Small intestine (tissue), 7 donors: ENCODE measurements around the gene CATSPERD. TPM values are rescaled to one million over a fixed set of nuclear protein-coding genes. Genes with fewer than 3 reads are reported as not detected.

Experiments
- DNase-seq, 2 donors: peaks; one replicate each; pipeline versions ENCODE4 v3.0.0 to v3.0.0-alpha.2; 2013
- FAIRE-seq: peaks from 2 replicates; lab custom pipeline; 2012; peaks lifted over from hg19 to GRCh38; lab: Jason Lieb, UNC
- H3K27ac ChIP-seq, 3 donors: one replicate each; pipeline ENCODE4 v1.5.1; 2013; ENCODE audit warnings: low read length in 2 of 3, mild to moderate bottlenecking in 2 of 3, control low read depth in 1 of 3, inconsistent platforms in 1 of 3, low read depth in 1 of 3, moderate library complexity in 1 of 3
- H3K27me3 ChIP-seq, 3 donors: one replicate each; pipeline ENCODE4 v1.6.1; 2013; ENCODE audit warnings: low read length in 3 of 3, inconsistent platforms in 1 of 3; ENCODE audit not compliant: control insufficient read depth in 3 of 3, insufficient read depth in 3 of 3
- H3K36me3 ChIP-seq, 3 donors: one replicate each; pipeline ENCODE4 v1.6.1; 2013; ENCODE audit warnings: low read length in 3 of 3, inconsistent platforms in 1 of 3, low read depth in 1 of 3, mild to moderate bottlenecking in 1 of 3, moderate library complexity in 1 of 3; ENCODE audit not compliant: control insufficient read depth in 3 of 3, insufficient read depth in 2 of 3
- H3K4me1 ChIP-seq, 3 donors: one replicate each; pipeline ENCODE4 v1.6.1; 2013; ENCODE audit warnings: low read length in 2 of 3, inconsistent platforms in 1 of 3, low read depth in 1 of 3, mild to moderate bottlenecking in 1 of 3, moderate library complexity in 1 of 3; ENCODE audit not compliant: control insufficient read depth in 3 of 3, insufficient read depth in 2 of 3
- H3K4me3 ChIP-seq, 3 donors: one replicate each; pipeline ENCODE4 v1.5.1; 2013; ENCODE audit warnings: low read length in 3 of 3, control low read depth in 1 of 3, inconsistent platforms in 1 of 3, low read depth in 1 of 3, mild to moderate bottlenecking in 1 of 3, moderate library complexity in 1 of 3
- H3K9me3 ChIP-seq, 2 donors: one replicate each; pipeline ENCODE4 v1.6.1; 2013; ENCODE audit warnings: low read depth in 1 of 2, low read length in 1 of 2; ENCODE audit not compliant: control insufficient read depth in 2 of 2, insufficient read depth in 1 of 2
- WGBS, 3 donors: extraction: QIAGEN DNeasy Blood & Tissue Kit; methylation state at CpG; one replicate each; pipeline ENCODE4 v1.1.7; 2013; 5-methylcytosine and 5-hydroxymethylcytosine counted together
- polyA plus RNA-seq, 4 donors: library from polyadenylated mRNA; stranded (reverse) in 3 of 4; unstranded in 1 of 4; fragments of 200-250 nt in 3 of 4; fragments of 120-200 nt in 1 of 4; gene quantifications; one replicate each; pipeline versions ENCODE4 v1.2.1 to v1.2.3, GENCODE V29; 2013
- donor health status: healthy with polysubstance abuse.
- donor health status: control.
- donor health status: control.
- donor health status: Bipolar disorder and iron deficiency.
- donor health status: healthy.

The CATSPERD gene
- polyA plus RNA-seq, 4 donors, result not detected

DNA sequence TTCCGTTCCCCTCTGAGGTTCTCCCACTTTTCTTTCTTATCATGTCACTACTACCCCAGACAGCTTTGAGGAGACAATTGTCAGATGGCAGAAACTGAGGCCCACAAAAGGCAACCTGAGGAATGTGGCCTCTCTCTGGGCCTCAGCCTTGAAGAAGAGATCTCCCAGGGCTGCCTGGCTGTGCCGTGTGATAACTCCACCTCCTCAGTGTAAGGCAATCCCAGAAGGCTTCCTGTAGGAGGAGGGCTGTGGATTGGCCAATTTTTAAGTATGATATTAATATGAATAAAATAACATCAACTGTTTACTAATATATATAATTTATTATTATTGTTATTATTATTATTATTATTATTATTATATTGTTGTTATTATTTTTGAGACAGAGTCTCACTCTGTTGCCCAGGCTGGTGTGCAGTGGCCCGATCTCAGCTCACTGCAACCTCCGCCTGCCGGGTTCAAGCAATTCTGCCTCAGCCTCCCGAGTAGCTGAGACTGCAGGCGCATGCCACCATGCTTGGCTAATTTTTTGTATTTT is 75.0 kb downstream of the CATSPERD start:
- peaks cover 0 to 7% (median 0%) of the 10 kb centered on the region in 3 donors for H3K4me1 ChIP-seq
- H3K36me3 ChIP-seq, result no peaks in the 10 kb centered on the region
- no peak overlapping the region for H3K4me3 ChIP-seq
- no peak for DNase-seq
- no peak for FAIRE-seq
- H3K27ac ChIP-seq, result no peak overlapping the region
- H3K27me3 ChIP-seq, result no peaks in the 10 kb centered on the region
- H3K9me3 ChIP-seq, result peaks cover 0 to 8% of the 10 kb centered on the region in 2 donors
- WGBS, 3 donors, result 92 to 97% (median 93%) methylated on average over 7 of the region's 7 CpGs

DNA sequence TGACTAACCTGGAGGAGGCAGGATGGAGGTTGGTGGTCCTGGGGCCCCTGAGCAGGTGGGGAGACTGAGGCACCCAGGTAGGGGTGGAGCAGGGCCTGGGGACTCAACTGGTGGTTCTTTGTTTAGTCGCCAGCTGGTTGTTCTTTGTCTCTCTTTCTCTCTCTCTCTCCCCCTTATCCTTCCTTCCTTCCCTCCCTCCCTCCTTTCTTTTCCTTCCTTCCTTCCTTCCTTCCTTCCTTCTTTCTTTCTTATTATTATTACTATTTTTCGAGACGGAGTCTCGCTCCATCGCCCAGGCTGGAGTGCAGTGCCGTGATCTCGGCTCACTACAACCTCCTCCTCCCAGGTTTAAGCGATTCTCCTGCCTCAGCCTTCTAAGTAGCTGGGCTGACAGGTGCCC is 77.8 kb downstream of the CATSPERD start:
- H3K4me3 ChIP-seq, result no peak overlapping the region
- no peaks in the 10 kb centered on the region for H3K9me3 ChIP-seq
- DNase-seq (no peak), FAIRE-seq (no peak)
- WGBS, 3 donors, result 82 to 84% (median 84%) methylated on average over 7 to 8 of the region's 8 CpGs
- no peaks in the 10 kb centered on the region for H3K36me3 ChIP-seq
- peaks cover 0 to 7% (median 7%) of the 10 kb centered on the region in 3 donors for H3K4me1 ChIP-seq
- H3K27ac ChIP-seq, result no peak overlapping the region
- H3K27me3 ChIP-seq, result peaks cover 0 to 4% (median 3%) of the 10 kb centered on the region in 3 donors

DNA sequence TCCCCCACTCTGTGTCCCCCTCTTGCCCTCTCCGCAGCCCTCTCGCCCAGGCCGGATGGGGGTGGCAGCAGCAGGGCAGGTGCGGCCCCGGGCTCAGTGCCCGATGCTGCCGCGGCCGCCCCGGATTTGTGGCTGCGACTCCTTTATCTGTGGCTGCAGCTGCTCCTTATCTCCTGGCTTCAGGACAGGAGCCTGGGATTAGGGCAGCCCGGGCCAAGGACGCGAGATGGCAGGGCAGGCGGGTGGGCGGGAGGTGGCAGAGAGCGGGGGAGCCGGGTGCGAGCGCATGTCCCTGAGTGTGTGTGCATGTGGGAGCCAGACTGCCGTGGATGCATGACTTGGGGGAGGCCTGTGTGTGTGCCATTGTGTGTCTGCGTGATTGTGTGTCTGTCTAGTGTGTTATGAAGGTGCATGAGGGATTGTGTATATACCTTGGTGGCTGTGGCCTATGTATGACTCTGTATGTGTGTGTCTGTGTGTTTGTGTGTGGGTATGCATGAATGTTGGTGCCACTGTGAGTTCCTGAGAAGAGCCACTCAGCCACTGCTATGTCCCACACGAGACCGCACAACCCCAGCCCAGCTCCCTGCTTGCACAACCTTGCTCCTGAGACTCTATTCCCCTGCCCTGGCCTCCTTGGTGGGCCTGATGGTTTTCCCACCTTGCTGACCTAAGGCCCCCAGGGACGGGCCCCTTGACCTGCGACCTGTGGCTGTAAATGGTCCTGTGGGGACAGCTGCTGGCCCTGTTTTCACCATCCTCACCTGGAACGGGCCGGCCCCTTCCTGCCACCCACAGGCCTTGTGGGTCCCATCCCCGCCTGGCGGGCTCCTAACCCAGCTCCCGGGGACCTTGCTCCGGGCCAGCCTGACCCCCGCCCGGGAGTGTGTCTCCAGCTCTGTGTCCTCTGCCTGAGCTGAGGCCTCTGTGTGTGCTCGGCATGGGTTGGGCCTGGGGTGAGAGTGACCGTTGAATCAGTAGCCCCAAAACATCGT is 79.1 kb downstream of the CATSPERD start:
- DNase-seq (peak; percentile 16 to 45), FAIRE-seq (no peak)
- Histone ChIP-seq H3K36me3 (no peaks in the 10 kb centered on the region), H3K27me3 (peaks cover 0 to 10% (median 3%) of the 10 kb centered on the region in 3 donors), H3K9me3 (no peaks in the 10 kb centered on the region), H3K4me3 (no peak overlapping the region), H3K27ac (peak overlapping the region in 1 of 3 donors; percentile 3), H3K4me1 (peaks cover 0 to 17% (median 7%) of the 10 kb centered on the region in 3 donors)
- 23 to 56% (median 38%) methylated on average over 37 of the region's 37 CpGs for WGBS, 3 donors

DNA sequence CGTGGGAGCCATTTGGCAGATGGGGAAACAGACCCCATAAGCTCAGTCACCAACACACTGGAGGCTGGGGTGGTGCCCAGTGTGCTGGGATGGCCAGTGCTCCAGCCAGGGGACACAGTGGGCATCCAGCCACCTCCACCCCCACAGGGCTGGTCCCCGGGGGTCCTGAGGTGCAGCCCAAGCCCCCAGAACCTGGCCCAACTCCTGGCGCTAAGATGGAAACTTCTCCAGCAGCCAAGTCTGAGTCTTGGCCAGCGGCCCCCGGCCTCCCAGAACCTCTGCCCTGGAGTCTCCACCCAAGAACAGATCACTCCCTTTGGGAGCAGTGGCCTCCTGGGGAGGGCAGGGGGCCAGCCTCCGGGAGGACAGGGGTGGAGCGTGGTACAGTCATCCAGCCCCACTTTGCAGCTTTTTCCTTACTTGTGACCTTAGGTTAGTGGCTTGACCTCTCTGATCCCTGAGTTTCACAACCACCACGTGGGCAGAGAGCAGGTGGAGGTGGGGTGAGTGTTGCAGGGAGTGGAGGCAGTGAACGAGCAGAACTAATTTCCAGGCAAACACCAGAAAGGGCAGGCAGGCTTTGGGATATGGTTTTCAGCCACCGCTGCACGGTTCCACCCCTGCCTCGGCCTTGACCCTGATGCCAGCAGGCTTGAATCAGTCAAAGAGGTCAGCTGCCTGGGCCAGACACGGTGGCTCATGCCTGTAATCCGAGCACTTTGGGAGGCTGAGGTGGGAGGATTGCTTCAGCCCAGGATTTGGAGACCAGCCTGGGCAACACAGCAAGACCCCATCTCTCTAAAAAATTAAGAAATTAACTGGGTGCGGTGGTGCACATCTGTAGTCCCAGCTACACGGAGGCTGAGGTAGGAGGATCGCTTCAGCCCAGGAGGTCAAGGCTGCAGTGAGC is 80.2 kb downstream of the CATSPERD start:
- no peaks in the 10 kb centered on the region for H3K9me3 ChIP-seq
- DNase-seq (peak in 1 of 2 donors; percentile 1), FAIRE-seq (no peak)
- peaks cover 0 to 15% (median 3%) of the 10 kb centered on the region in 3 donors for H3K27me3 ChIP-seq
- peaks cover 0 to 22% (median 7%) of the 10 kb centered on the region in 3 donors for H3K4me1 ChIP-seq
- WGBS, 3 donors, result 38 to 64% (median 49%) methylated on average over 17 of the region's 17 CpGs
- no peaks in the 10 kb centered on the region for H3K36me3 ChIP-seq
- no peak overlapping the region for H3K4me3 ChIP-seq
- H3K27ac ChIP-seq, result no peak overlapping the region

DNA sequence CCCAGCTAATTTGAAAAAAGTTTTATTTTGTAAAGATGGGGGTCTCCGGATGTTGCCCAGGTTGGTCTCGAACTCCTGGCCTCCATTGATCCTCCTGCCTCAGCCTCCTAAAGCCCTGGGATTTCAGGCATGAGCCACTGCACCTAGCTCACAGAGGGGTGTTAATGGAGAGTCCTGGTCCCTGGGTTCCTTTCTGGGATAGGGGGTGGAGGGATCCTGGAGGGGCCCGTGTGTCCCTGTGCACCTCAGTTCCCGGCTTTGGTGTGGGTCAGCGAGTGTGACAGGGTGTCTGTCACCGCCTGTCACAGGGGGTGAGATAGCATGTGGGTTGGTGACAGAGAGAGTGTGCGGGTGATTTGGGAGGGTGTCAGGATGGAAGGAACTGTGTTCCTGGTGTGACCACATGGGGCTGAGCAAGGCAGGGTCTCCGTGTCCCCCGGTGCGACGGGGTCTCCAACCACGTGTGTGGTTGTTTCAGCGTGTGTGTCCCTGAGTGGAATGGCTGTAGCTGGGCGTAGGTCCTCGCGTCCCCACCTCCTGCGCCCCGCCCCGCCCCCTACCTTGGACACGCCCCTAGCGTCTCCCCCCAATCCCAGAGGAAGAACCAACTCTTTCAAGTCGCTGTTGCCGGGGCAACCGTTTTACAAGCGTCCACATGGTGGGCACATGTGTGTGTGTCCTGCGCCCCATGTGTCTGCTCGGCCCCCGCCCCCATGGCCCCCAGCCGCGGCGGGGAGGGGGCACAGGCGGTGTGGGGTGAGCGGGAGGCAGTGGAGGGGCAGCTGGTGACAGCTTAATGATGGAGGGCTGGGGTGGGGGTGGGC is 81.6 kb downstream of the CATSPERD start:
- FAIRE-seq (no peak), DNase-seq (peak in 1 of 2 donors; percentile 53)
- 17 to 32% (median 31%) methylated on average over 25 to 33 of the region's 33 CpGs for WGBS, 3 donors
- Histone ChIP-seq H3K4me1 (peaks cover 0 to 27% (median 7%) of the 10 kb centered on the region in 3 donors), H3K27ac (no peak overlapping the region), H3K27me3 (peaks cover 0 to 21% (median 3%) of the 10 kb centered on the region in 3 donors), H3K36me3 (no peaks in the 10 kb centered on the region), H3K4me3 (no peak overlapping the region), H3K9me3 (no peaks in the 10 kb centered on the region)

DNA sequence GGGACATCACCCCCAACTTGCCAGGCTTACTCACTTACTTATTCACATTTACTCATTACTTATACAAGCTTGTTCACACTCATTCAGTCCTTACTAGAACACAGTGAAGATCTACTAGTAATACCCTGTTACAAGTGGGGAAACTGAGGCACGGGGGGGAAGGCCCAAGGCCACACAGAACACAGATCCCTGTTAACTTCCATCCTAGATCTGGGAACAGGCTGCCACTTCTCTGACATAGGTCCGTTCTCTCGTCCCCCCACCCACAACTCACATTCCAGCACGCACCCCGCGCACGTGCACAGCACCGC is 83.0 kb downstream of the CATSPERD start:
- WGBS, 3 donors, result 4 to 7% (median 4%) methylated on average over 8 of the region's 8 CpGs
- Histone ChIP-seq H3K4me3 (peak overlapping the region; percentile 9 to 39 (median 27)), H3K36me3 (no peaks in the 10 kb centered on the region), H3K4me1 (peaks cover 0 to 27% (median 7%) of the 10 kb centered on the region in 3 donors), H3K27ac (no peak overlapping the region), H3K9me3 (no peaks in the 10 kb centered on the region), H3K27me3 (peaks cover 0 to 21% (median 3%) of the 10 kb centered on the region in 3 donors)
- no peak for FAIRE-seq
- no peak for DNase-seq

DNA sequence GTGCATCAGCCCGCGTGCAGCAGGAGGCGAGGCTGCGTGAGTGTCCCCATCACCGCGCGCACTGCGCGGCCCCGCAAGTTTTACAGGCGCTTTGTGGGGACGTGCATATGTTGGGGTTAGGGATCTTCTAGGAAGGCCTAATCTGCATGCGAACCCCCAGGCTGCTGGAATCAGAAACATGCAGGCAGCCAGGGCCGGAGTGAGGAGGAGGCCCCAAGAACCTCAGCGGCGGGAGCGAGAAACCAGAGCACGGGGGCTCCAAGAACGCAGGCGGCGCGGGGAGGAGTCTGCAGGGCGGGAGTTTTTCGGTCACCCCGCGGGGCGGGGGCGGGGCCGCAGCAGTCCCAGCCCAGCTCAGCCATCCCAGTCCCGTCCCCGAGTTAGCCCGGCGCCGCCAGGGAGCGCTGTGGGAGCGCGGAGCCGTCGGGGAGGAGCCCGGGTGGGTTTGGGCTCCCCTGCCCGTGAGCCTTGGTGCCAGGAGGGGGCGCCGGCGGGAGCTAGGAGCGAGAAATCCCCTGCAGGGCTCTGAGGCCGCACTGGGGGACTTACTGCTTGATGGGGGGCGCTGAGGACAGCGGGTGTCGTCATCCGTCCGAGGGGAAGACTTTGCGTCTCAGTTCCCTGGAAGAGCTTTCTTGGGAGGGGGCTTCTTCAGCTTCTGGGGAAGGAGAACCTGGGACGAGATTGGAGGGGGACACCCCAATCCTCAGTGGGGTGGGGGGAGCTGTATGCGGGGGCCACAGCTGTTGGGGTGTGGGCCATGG is 83.5 kb downstream of the CATSPERD start:
- H3K4me1 ChIP-seq, result peaks cover 0 to 27% (median 7%) of the 10 kb centered on the region in 3 donors
- no peak overlapping the region for H3K27ac ChIP-seq
- DNase-seq, result peak; percentile 85 to 95
- 1 to 3% (median 1%) methylated on average over 43 to 54 of the region's 54 CpGs for WGBS, 3 donors
- H3K4me3 ChIP-seq, result peak overlapping the region; percentile 9 to 57 (median 39)
- no peak for FAIRE-seq
- H3K36me3 ChIP-seq, result no peaks in the 10 kb centered on the region
- no peaks in the 10 kb centered on the region for H3K9me3 ChIP-seq
- H3K27me3 ChIP-seq, result peaks cover 0 to 21% (median 3%) of the 10 kb centered on the region in 3 donors
